Measurements from ENCODE around the gene HOXC4.
"Not testable (repeated sequence)": the region's sequence is repeated elsewhere in the genome, so short reads cannot be mapped to it uniquely, and the experiment has no call there.

The HOXC4 gene

DNA sequence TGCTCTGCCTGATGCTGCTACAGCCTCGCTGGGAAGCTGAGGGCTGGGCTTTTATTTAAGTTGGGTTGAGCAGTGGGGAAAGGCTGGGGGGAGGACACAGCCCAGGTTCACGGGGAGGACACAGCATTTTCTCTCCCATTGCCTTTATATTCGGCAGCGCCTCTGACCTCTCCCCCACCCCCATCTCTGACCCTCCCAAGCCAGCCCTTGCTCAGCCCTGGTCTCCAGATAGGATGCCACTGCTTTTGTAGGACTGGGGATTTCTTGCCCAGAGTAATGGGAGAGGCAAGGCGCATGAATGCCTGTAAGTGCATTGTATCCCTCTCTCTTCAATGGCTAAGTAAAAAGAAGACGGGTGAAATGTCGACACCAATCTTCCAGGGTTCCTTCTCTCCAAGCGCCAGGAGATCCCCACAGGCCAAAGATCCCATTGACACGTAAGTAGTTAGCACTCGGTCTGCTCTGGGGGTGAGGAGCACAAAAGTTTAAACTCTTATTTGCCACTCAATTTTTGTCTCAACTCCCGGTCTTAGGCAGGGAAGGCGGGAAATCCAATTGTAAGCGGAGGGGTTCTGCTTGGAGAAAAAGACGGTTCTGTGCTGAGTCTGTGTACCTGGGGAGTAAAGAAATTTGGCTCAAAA, 4.6 kb downstream of the HOXC4 start:
- no peak for DNase-seq

DNA sequence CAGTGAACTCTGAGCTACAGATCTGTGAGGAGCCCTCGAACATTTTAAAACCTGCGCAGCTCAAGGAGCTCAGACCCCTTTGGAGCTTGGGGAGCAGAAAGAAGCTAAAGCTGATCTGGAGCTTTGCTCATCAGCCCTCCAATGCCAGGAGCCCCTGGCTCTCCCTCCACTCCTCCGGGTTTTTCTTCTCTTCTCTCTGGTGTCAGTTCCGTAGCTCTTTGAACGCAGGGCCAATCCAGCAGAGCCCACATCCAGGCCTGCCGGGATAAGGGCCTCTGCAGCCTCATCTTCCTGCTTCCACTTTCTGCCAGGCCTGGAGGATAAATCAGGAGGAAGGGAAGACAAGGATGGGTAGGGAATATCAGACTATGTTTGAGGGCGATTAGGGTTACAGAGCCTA, 6.0 kb downstream of the HOXC4 start:
- no peak for DNase-seq

DNA sequence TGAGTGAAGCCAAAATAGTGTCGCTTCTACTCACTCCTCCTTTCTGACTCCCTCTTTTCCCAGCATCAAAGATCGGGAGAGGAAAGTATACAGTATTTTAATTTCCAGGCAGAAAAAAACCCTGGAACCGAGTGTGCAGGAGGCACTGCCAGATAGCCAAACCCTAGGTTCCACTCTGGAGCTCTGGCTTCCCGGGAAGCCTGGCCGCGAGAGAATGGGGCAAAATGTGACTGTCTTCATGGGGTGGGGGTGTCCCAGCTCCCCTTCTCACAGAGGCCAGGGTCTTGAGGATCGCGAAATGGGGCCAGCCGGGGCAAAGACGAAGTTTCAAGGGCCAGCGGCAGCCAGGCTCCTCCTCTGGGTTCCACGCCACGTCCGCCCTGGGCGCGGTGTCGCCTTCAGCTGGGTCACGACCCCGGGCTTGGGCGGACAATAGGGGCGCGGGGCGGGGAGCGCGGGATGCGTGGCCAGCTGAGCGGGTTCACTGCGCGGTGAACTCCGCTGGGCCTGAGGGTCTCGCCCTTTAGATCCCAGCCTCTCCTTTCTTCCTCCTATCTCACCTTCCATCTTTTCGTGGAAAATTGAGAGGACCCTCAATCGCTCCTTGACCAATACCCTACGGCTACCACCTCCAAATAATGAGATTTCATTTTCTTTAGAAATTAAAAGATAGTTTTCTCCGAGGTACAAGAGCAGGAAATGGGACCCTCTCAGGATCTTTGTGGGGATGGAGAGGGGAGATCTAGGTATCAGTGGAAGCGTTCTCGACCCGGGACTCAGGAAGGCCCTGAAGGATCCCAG, 6.7 kb downstream of the HOXC4 start:
- no peak for DNase-seq

DNA sequence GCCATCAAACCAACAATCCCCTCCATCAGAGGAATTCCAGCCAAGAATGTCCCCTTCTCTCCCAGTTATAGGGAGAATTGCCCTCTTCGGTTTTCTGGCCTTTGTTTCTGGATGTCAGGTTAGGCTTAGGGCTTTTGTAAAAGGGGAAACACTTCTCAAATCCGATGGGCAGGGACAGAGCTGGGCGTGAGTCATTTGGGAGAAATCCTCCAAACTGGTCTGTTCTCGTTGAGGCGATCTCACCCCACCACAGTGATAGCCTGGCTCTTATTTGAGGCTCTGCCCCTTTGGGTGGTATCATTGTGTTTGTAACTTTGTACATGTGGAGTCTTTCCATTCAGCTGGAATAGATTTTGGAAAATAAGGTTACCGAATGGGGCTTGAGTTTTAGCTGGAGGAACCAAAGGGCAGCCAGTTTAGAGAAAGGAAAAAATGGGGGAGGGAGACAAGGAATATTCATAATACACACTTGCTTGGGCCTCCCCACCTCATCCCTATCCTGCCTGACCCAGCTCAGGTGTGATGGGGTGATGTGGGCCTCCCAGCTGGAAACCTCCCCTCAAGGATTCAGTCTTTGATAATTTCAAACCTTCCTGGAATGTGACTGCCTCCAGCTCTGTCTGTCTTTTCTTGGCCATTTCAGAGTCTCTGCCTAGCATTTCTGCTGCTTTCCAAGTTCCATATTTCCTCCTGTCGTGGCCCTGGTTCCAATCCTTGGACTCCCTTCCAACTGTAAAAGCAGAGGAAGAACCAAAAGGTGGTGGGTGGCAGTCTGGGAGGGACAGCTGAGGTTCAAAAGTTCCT, 7.5 kb downstream of the HOXC4 start:
- DNase-seq = no peak

DNA sequence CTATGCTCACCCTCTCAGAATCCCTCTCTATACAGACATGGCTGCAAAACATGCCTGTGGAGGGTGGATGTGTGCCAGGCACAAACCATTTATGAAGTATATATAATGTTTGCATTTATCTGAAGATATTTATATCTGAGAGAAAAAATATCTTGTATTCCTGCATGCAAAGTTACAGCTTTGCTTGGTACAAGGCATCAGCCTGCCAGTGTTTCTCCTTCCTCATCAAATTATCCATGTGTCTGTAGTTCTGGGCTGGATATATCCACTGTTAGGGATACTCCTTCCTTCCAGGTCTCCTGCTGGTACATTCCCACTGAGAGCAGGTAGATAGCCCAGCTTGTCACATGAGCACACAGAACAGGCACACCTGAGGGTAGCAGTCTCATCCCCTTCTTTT, 12.0 kb downstream of the HOXC4 start:
- no peak for DNase-seq

- DNase-seq = no peak
These were observed 12.8 kb downstream of the HOXC4 start for GRCh38 chr12:54066408-54066807.

- no peak for DNase-seq
These were observed 14.9 kb downstream of the HOXC4 start for GRCh38 chr12:54068418-54069070.

- DNase-seq = no peak
These were observed 18.3 kb downstream of the HOXC4 start for GRCh38 chr12:54071942-54072341.

- DNase-seq = no peak
These were observed 20.7 kb downstream of the HOXC4 start for GRCh38 chr12:54074308-54074707.

DNA sequence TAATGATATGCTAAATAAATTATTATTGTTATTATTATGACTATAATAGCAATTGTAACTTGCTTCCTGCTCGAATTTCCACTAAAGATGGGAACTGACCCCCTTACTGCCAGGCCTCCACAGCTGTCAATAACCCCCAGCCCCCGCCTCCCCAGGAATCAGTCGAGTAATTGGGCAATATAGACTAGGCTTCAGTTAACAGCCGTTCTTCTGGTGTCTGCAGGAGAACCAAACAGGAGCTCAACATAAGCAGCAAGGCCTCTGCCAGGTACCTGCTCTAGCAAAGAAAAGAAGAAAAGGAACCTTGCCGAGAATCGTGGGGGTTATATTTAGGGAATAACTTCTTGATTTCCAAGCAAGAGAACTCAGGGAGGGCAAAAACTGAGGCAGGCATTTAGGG, 21.8 kb downstream of the HOXC4 start:
- DNase-seq = no peak

GRCh38 chr12:54075974-54076373, 22.3 kb downstream of the HOXC4 start:
- no peak for DNase-seq

DNA sequence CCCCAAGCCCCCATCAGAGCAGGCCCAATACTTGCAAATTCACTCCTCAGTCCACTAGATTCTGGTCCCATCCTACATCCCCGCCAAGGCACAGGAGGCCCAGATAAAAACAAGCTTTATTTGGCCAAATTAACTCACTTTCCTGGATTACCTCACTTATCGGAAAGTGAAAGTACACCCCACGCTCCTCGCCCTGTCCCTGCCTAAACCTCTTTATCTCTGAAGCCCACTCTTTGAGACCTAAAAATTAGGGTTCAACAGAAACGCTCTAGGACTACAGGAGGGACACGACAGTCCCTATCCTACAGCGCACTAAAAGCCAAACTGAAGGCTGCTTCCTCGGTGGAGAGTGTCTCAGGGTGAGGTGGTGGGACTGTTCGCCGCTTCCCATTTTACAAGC, 24.2 kb downstream of the HOXC4 start:
- not testable (repeated sequence) for DNase-seq

DNA sequence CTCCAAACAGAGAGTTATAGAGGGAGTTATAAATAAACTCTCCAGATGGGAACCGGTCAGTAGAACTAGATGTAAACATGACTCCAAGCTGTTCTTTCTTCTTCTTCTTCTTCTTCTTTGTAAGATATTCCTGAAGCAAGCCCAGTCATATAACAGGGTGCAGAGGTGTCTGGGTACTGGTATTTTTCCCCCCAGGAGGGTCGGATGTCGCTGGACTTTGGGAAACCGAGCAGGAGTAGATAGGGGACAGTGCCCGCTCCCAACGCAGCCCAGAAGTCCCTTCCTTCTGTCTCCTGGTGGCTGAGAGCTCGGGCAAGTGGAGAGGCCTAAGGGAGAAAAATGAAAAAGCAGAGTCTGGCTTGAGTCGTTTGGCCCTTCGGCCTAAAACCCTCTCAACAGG, 25.5 kb downstream of the HOXC4 start:
- DNase-seq = not testable (repeated sequence)

GRCh38 chr12:54080008-54080924, 26.6 kb downstream of the HOXC4 start:
- not testable (repeated sequence) for DNase-seq

- DNase-seq = not testable (repeated sequence)
These were observed 27.4 kb downstream of the HOXC4 start for GRCh38 chr12:54081053-54081514.

GRCh38 chr12:54081581-54082396, 28.2 kb downstream of the HOXC4 start:
- DNase-seq = not testable (repeated sequence)

- DNase-seq = no peak
These were observed 28.8 kb downstream of the HOXC4 start for GRCh38 chr12:54082397-54082892.

- not testable (repeated sequence) for DNase-seq
These were observed 34.4 kb downstream of the HOXC4 start for GRCh38 chr12:54088011-54088410.

- not testable (repeated sequence) for DNase-seq
These were observed 35.8 kb downstream of the HOXC4 start for GRCh38 chr12:54089465-54089864.

DNA sequence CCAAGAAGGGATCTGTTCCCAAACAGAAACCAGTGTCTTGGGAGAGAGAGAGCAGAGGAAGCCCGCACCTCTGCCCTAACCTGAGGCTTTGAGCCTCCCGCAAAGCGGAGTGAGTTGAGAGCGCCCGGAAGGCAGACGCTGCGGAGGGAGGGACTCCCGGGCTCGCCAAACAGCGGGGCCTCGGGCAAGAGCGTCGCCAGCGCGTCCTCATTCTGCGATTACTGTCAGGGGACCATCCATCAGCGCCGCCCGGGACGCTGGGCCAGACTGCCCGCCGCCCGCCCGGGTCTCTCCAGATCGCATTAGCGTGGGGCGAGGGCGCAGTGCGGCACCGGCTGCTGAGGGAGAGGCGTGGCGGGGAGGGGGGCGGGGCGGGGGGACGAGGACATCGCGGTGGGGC, 36.7 kb downstream of the HOXC4 start:
- DNase-seq = not testable (repeated sequence)
